PC-9 (cell line): ENCODE results near the gene COL4A1. TPM values are rescaled to one million over a fixed set of nuclear protein-coding genes. Genes with fewer than 3 reads are reported as not detected.

Source experiments
- BruUV-seq: library from RNA; stranded (reverse); fragments of 400-500 nt; replicated peaks from 2 replicates; lab custom pipeline; 2021; lab: Mats Ljungman, UMichigan
- CTCF ChIA-PET: fragments of 300-600 bp; sonication (Branson Sonifier 250); formaldehyde crosslinking; loops from one replicate; lab custom pipeline; 2022; ENCODE audit warnings: antibody characterized with exemption; lab: Charles Lee
- POLR2A ChIA-PET: fragments of 300-600 bp; sonication (Branson Sonifier 250); formaldehyde crosslinking; loops from one replicate; lab custom pipeline; 2022; ENCODE audit warnings: antibody characterized with exemption; ENCODE audit not compliant: unreplicated experiment; lab: Charles Lee
- DNase-seq, 2 experiments: peaks; one replicate each; pipeline versions ENCODE4 v3.0.0 to v3.0.0-alpha.2; 2015 to 2022; ENCODE audit warnings: mixed read lengths in 1 of 2
- H2AFZ ChIP-seq: fragments of 200-600 bp; sonication (generic); 2 replicates; pipeline ENCODE4 v1.8.1; 2017; ENCODE audit warnings: antibody characterized with exemption
- H3F3A ChIP-seq: fragments of 200-600 bp; sonication (generic); 2 replicates; pipeline ENCODE4 v1.8.1; 2017; ENCODE audit warnings: antibody characterized with exemption, mild to moderate bottlenecking, low read depth; ENCODE audit not compliant: insufficient read depth
- H3K27ac ChIP-seq: fragments of 200-600 bp; sonication (generic); 2 replicates; pipeline ENCODE4 v1.6.1; 2016; ENCODE audit warnings: mixed run types
- H3K27me3 ChIP-seq: fragments of 200-600 bp; sonication (generic); 2 replicates; pipeline ENCODE4 v1.6.1; 2016; ENCODE audit warnings: low read depth, mixed run types; ENCODE audit not compliant: insufficient read depth
- H3K36me3 ChIP-seq: fragments of 200-600 bp; sonication (generic); 2 replicates; pipeline ENCODE4 v1.6.1; 2016; ENCODE audit warnings: low read depth, mixed run types
- H3K4me1 ChIP-seq: fragments of 200-600 bp; sonication (generic); replicated peaks from 2 replicates; pipeline ENCODE4 v1.6.1; 2016; ENCODE audit warnings: mixed run types; ENCODE audit not compliant: insufficient read depth
- H3K4me2 ChIP-seq: fragments of 200-600 bp; sonication (generic); 2 replicates; pipeline ENCODE4 v1.6.1; 2017; ENCODE audit warnings: mixed run types
- H3K4me3 ChIP-seq: fragments of 200-600 bp; sonication (generic); 2 replicates; pipeline ENCODE4 v1.6.1; 2016; ENCODE audit warnings: mixed run types
- H3K79me2 ChIP-seq: fragments of 200-600 bp; sonication (generic); 2 replicates; pipeline ENCODE4 v1.6.1; 2017; ENCODE audit warnings: low read depth, mixed run types
- H3K9me2 ChIP-seq: fragments of 200-600 bp; sonication (generic); 2 replicates; pipeline ENCODE4 v1.8.1; 2017; ENCODE audit warnings: mild to moderate bottlenecking; ENCODE audit not compliant: insufficient read depth
- H3K9me3 ChIP-seq: fragments of 200-600 bp; sonication (generic); 2 replicates; pipeline ENCODE4 v1.8.1; 2016; ENCODE audit warnings: low read depth; ENCODE audit not compliant: insufficient read depth
- H4K20me1 ChIP-seq: fragments of 200-600 bp; sonication (generic); 2 replicates; pipeline ENCODE4 v1.8.1; 2017; ENCODE audit not compliant: insufficient read depth
- CTCF ChIP-seq: fragments of 200-600 bp; sonication (generic); conservative IDR thresholded peaks from 2 replicates; pipeline ENCODE4 v1.6.1; 2017; ENCODE audit warnings: mixed run types, antibody characterized with exemption, mild to moderate bottlenecking, moderate library complexity
- EZH2 ChIP-seq: fragments of 200-600 bp; sonication (generic); IDR thresholded peaks from 2 replicates; pipeline ENCODE4 v1.8.0; 2017; ENCODE audit warnings: antibody characterized with exemption, low read depth
- intact Hi-C: fragments of 100-400 bp; cut with micrococcal nuclease; formaldehyde crosslinking; loops from one replicate; pipeline ENCODE4 v1.10.0; 2022; ENCODE audit not compliant: unreplicated experiment
- total RNA-seq: library from RNA; stranded (reverse); gene quantifications from 2 replicates; pipeline ENCODE4 v1.2.3, GENCODE V29; 2021

COL4A1 gene
- total RNA-seq, 1 experiment from 2014 or later: 24.5 TPM

GRCh38 chr13:110290153-110290552, 16.8 kb downstream of the COL4A1 start:
- no peak overlapping the region for H2AFZ ChIP-seq
- BruUV-seq: no TSS peak
- H3K79me2 ChIP-seq: no peaks in the 10 kb centered on the region
- no peaks in the 10 kb centered on the region for H3K9me2 ChIP-seq
- DNase-seq: no peak
- no peak overlapping the region for H3K4me3 ChIP-seq
- H3K9me3 ChIP-seq: no peaks in the 10 kb centered on the region
- H3K36me3 ChIP-seq: no peaks in the 10 kb centered on the region
- peaks cover 18% of the 10 kb centered on the region for H3F3A ChIP-seq
- no peaks in the 10 kb centered on the region for H3K27me3 ChIP-seq
- H3K27ac ChIP-seq: no peak overlapping the region
- no peaks in the 10 kb centered on the region for H4K20me1 ChIP-seq
- intact Hi-C loops: no loop called here
- ChIA-PET POLR2A (no interaction called here), CTCF (interaction anchor here (0.6 kb wide), 1 partner anchor 1448 kb away, joined by 3 read pairs; no protein-coding TSS in a partner anchor)
- H3K4me1 ChIP-seq: peaks cover 24% of the 10 kb centered on the region
- no peak for TF ChIP-seq EZH2
- no peak for TF ChIP-seq CTCF
- H3K4me2 ChIP-seq: no peak overlapping the region

GRCh38 chr13:110289661-110290060, 17.3 kb downstream of the COL4A1 start:
- POLR2A ChIA-PET: no interaction called here
- H3K79me2 ChIP-seq: no peaks in the 10 kb centered on the region
- H3K9me2 ChIP-seq: no peaks in the 10 kb centered on the region
- DNase-seq: no peak
- H2AFZ ChIP-seq: no peak overlapping the region
- no peak overlapping the region for H3K27ac ChIP-seq
- H4K20me1 ChIP-seq: no peaks in the 10 kb centered on the region
- no peaks in the 10 kb centered on the region for H3K27me3 ChIP-seq
- no peaks in the 10 kb centered on the region for H3K36me3 ChIP-seq
- CTCF ChIA-PET: no interaction called here
- no peak overlapping the region for H3K4me3 ChIP-seq
- no peak overlapping the region for H3K4me2 ChIP-seq
- TF ChIP-seq EZH2: no peak
- no peaks in the 10 kb centered on the region for H3K9me3 ChIP-seq
- no TSS peak for BruUV-seq
- intact Hi-C loops: no loop called here
- H3K4me1 ChIP-seq: peaks cover 24% of the 10 kb centered on the region
- peaks cover 18% of the 10 kb centered on the region for H3F3A ChIP-seq

GRCh38 chr13:110289174-110289573, 17.8 kb downstream of the COL4A1 start:
- Histone ChIP-seq H3K4me3 (no peak overlapping the region), H3K79me2 (no peaks in the 10 kb centered on the region), H3K27ac (no peak overlapping the region), H2AFZ (no peak overlapping the region), H3K9me3 (no peaks in the 10 kb centered on the region), H3F3A (peaks cover 18% of the 10 kb centered on the region), H3K9me2 (no peaks in the 10 kb centered on the region), H3K4me2 (no peak overlapping the region), H4K20me1 (no peaks in the 10 kb centered on the region), H3K36me3 (no peaks in the 10 kb centered on the region), H3K4me1 (peaks cover 24% of the 10 kb centered on the region), H3K27me3 (no peaks in the 10 kb centered on the region)
- TF ChIP-seq CTCF (no peak), EZH2 (no peak)
- BruUV-seq: no TSS peak
- intact Hi-C loops: no loop called here
- POLR2A ChIA-PET: no interaction called here
- CTCF ChIA-PET: no interaction called here
- no peak for DNase-seq
